ENCODE data around the gene UTP20.

GRCh38 chr12:101327546-101327945, 47.6 kb downstream of the UTP20 start:
- TF ChIP-seq POLR2A (IDR thresholded peaks at IDR 0.05; ENCODE audit: low read depth, low read length), result no peak
- no peak for TF ChIP-seq CTCF (IDR thresholded peaks at IDR 0.05; ENCODE audit: extremely low read depth in 1 of 2, insufficient read depth in 1 of 2, low read depth in 1 of 2, low read length in 2 of 2)
- no peak for TF ChIP-seq MAX (IDR thresholded peaks at IDR 0.05; ENCODE audit: insufficient read depth, insufficient read length)
- no peak for TF ChIP-seq EZH2 (IDR thresholded peaks at IDR 0.05; ENCODE audit: borderline replicate concordance, low read depth, low read length, severe bottlenecking)
- no peak for TF ChIP-seq POLR2AphosphoS5 (IDR thresholded peaks at IDR 0.05; ENCODE audit: insufficient read depth, low read depth, low read length)
- no peak for TF ChIP-seq FOS (IDR thresholded peaks at IDR 0.05; ENCODE audit: borderline replicate concordance, insufficient read depth, low read length)

All from endothelial cell of umbilical vein (primary cell).